KMS-11 (cell line): ENCODE measurements around the gene IQUB.
"Not testable (repeated sequence)": the region's sequence is repeated elsewhere in the genome, so short reads cannot be mapped to it uniquely, and the experiment has no call there.

Experiments
- H2AFZ ChIP-seq: fragments of 200-600 bp; sonication (generic); 2 replicates; pipeline ENCODE4 v1.6.1; 2016; ENCODE audit warnings: antibody characterized with exemption, mixed run types, low read depth
- H3K27ac ChIP-seq: fragments of 200-600 bp; sonication (generic); 2 replicates; pipeline ENCODE4 v1.6.1; 2016; ENCODE audit warnings: mild to moderate bottlenecking, mixed run types
- H3K27me3 ChIP-seq: fragments of 200-600 bp; sonication (generic); 2 replicates; pipeline ENCODE4 v1.6.1; 2017; ENCODE audit warnings: mild to moderate bottlenecking, low read depth, mixed run types, moderate library complexity; ENCODE audit not compliant: insufficient read depth
- H3K36me3 ChIP-seq: fragments of 200-600 bp; sonication (generic); 2 replicates; pipeline ENCODE4 v1.6.1; 2017; ENCODE audit warnings: mild to moderate bottlenecking, mixed run types; ENCODE audit not compliant: insufficient read depth
- H3K4me1 ChIP-seq: fragments of 200-600 bp; sonication (generic); 2 replicates; pipeline ENCODE4 v1.6.1; 2016; ENCODE audit warnings: mild to moderate bottlenecking, low read depth, mixed run types; ENCODE audit not compliant: poor library complexity, severe bottlenecking
- H3K4me2 ChIP-seq: fragments of 200-600 bp; sonication (generic); 2 replicates; pipeline ENCODE4 v1.7.0; 2016; ENCODE audit warnings: mild to moderate bottlenecking, mixed run types
- H3K4me3 ChIP-seq: fragments of 200-600 bp; sonication (generic); IDR thresholded peaks from 2 replicates; pipeline ENCODE4 v1.6.1; 2017; ENCODE audit warnings: low read depth, low read length, mixed read lengths; ENCODE audit not compliant: insufficient read depth
- H3K79me2 ChIP-seq: fragments of 200-600 bp; sonication (generic); 2 replicates; pipeline ENCODE4 v1.6.1; 2016; ENCODE audit warnings: low read depth, mixed run types; ENCODE audit not compliant: insufficient read depth
- H3K9ac ChIP-seq: fragments of 200-600 bp; sonication (generic); 2 replicates; pipeline ENCODE4 v1.6.1; 2016; ENCODE audit warnings: mild to moderate bottlenecking, mixed run types
- H4K20me1 ChIP-seq: fragments of 200-600 bp; sonication (generic); 2 replicates; pipeline ENCODE4 v1.6.1; 2016; ENCODE audit warnings: mild to moderate bottlenecking, mixed run types; ENCODE audit not compliant: insufficient read depth
- CTCF ChIP-seq: fragments of 200-600 bp; sonication (generic); conservative IDR thresholded peaks from 2 replicates; pipeline ENCODE4 v1.6.1; 2017; ENCODE audit warnings: low read depth, mild to moderate bottlenecking, antibody characterized with exemption, low read length, moderate library complexity, mixed read lengths

Gene IQUB

DNA sequence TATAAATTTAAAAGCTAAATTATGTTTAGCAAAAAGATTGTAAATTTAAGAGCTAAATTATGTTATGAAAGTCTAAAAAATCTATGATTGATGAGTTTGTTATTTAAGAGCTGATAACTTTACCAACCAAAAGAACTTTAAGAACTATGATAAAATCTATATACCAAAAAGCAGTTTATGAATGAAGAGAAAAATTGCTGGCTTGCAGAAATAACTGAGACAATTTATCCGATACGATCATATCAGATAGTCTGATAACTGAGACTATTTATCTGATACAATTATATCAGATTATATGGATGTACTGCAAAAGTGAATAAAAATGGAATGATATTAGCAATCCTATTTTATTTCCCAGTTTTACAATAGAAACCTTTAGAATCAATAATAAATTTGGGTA lies 50.2 kb downstream of the IQUB start:
- Histone ChIP-seq H3K4me1 (no peaks in the 10 kb centered on the region), H3K9ac (no peak overlapping the region), H3K4me3 (no peak overlapping the region), H3K79me2 (no peaks in the 10 kb centered on the region), H2AFZ (no peak overlapping the region), H3K36me3 (no peaks in the 10 kb centered on the region), H3K27me3 (no peaks in the 10 kb centered on the region), H3K4me2 (no peak overlapping the region), H4K20me1 (no peaks in the 10 kb centered on the region), H3K27ac (no peak overlapping the region)
- TF ChIP-seq CTCF = no peak

DNA sequence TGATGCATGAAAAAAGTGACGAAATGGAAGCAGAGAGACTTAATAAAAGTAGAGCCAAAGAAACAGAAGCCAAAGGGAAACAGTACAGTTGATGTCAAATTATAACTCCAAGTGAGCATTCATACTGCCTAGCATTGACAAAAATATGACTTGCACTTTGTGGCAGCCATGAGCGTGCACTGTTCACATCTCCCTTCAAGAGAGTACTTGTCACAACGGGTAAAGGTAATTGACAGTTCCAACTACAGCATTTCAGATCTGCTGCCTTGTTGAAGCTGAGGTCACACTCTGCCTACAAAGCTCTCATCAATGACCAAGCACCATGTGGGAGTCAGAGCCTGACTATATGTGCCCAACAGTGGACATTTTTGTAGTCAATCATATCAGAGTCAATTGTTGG lies 54.3 kb downstream of the IQUB start:
- H3K27ac ChIP-seq = no peak overlapping the region
- no peaks in the 10 kb centered on the region for H3K27me3 ChIP-seq
- H3K4me2 ChIP-seq = no peak overlapping the region
- no peak overlapping the region for H2AFZ ChIP-seq
- no peaks in the 10 kb centered on the region for H3K4me1 ChIP-seq
- no peaks in the 10 kb centered on the region for H3K79me2 ChIP-seq
- no peak for TF ChIP-seq CTCF
- no peak overlapping the region for H3K9ac ChIP-seq
- no peaks in the 10 kb centered on the region for H3K36me3 ChIP-seq
- H4K20me1 ChIP-seq = no peaks in the 10 kb centered on the region
- no peak overlapping the region for H3K4me3 ChIP-seq

DNA sequence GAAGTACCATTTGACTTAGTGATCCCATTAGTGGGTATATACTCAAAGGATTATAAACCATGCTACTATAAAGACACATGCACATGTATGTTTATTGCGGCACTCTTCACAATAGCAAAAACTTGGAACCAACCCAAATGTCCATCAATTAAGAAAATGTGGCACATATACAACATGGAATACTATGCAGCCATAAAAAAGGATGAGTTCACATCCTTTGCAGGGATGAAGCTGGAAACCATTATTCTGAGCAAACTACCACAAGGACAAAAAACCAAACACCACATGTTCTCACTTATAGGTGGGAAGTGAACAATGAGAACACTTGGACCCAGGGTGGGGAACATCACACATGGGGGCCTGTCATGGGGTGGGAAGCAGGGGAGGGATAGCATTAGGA lies 56.3 kb downstream of the IQUB start:
- H2AFZ ChIP-seq, H3K4me3 ChIP-seq, H3K27ac ChIP-seq, H3K27me3 ChIP-seq, H3K36me3 ChIP-seq, H3K9ac ChIP-seq, H3K79me2 ChIP-seq, H3K4me2 ChIP-seq, H3K4me1 ChIP-seq, H4K20me1 ChIP-seq: not testable (repeated sequence)

DNA sequence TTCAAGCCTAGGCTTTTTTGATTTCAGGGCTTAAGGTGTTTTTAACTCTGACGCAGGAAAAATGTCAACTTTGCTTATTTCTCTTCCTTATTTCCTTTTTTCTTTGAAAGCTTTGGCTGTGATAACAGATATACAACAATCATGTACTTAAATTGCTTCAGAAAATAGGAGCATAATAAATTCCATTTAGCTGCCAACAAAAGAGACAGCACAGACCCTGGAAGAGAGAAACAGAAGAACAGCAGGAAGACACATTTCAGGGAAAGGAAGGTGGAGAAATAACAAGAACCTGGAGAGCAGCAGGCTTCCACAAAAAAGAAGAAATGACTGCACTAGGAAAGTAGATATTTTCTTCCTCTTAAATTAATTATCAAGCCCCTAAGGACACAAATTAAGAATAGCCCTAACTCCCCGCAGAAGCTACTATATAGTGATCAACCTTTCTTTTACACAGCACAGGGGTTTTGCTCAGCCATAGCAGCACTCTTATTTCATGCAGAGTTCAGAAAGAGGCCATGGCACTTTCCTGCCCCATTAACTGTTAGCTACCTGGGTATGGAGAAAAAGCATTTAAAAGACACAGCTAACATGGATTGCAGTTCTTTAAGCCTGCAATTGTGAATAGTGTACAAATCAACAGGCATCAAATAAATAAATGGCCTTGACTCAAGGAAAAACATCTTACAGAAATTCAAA lies 61.5 kb downstream of the IQUB start:
- Histone ChIP-seq H3K27me3 (no peaks in the 10 kb centered on the region), H3K9ac (no peak overlapping the region), H3K4me3 (no peak overlapping the region), H3K79me2 (no peaks in the 10 kb centered on the region), H3K36me3 (no peaks in the 10 kb centered on the region), H3K4me1 (no peaks in the 10 kb centered on the region), H3K4me2 (no peak overlapping the region), H2AFZ (no peak overlapping the region), H4K20me1 (no peaks in the 10 kb centered on the region), H3K27ac (no peak overlapping the region)
- TF ChIP-seq CTCF = no peak

DNA sequence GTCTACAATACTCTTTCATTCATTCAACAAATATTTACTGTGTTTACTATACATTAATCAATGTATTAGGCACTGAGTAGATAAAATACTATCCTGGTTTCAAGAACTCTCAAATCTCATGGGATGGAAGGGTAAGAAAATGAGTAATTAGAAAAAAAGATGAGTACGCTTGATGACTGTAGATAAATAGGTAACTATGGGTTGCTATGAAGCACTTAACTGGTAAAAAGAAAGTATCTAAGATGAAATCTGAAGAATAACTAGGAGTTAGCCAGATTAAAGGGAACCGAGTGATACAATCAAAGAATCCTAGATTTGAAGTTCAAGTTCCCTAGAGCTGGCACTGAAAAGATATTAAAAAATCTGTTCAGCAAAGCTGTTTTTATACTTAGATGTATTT lies 62.1 kb downstream of the IQUB start:
- H2AFZ ChIP-seq = no peak overlapping the region
- H3K79me2 ChIP-seq = no peaks in the 10 kb centered on the region
- H3K4me1 ChIP-seq = no peaks in the 10 kb centered on the region
- H3K36me3 ChIP-seq = no peaks in the 10 kb centered on the region
- TF ChIP-seq CTCF = no peak
- no peak overlapping the region for H3K4me2 ChIP-seq
- H3K9ac ChIP-seq = no peak overlapping the region
- H3K27ac ChIP-seq = no peak overlapping the region
- no peaks in the 10 kb centered on the region for H4K20me1 ChIP-seq
- H3K4me3 ChIP-seq = no peak overlapping the region
- no peaks in the 10 kb centered on the region for H3K27me3 ChIP-seq
